ENCODE measurements around the gene RAB15.

DNA sequence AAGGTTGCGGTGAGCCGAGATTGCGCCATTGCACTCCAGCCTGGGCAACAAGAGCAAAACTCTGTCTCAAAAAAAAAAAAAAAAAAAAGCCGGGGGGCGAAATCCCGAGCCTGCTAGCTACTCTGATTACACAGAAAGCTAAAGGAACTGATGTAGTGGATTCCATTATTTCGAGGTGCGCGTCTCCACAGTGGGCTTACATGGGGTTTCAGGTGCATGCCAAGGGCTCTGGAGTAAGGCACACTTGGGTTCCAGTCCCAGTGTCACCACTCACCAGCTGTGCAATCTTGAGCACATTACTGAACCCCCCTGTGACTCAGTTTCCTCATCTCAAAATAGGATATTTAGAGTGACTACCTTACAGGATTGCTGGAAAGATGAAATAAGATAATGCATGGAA lies 1.7 kb upstream of the RAB15 start:
- TF ChIP-seq POLR2AphosphoS5 (IDR thresholded peaks at IDR 0.05; ENCODE audit: low read depth, low read length) (no peak), FOXP2 (optimal IDR thresholded peaks at IDR 0.05; ENCODE audit: borderline replicate concordance, extremely low read depth, extremely low read length, insufficient read depth) (no peak)
